GM19452 (cell line): ENCODE results near the gene CACNA1H.
"Not testable (repeated sequence)": the region's sequence is repeated elsewhere in the genome, so short reads cannot be mapped to it uniquely, and the experiment has no call there.

Experiments used
- ATAC-seq: cut with Tn5 transposase; IDR thresholded peaks from one replicate; pipeline ENCODE4 v1.9.1; 2021; ENCODE audit not compliant: unreplicated experiment

Gene CACNA1H

GRCh38 chr16:1243363-1243762, 90.5 kb downstream of the CACNA1H start:
- not testable (repeated sequence) for ATAC-seq

GRCh38 chr16:1243907-1244850, 91.3 kb downstream of the CACNA1H start:
- ATAC-seq = not testable (repeated sequence)

- no peak for ATAC-seq
Observed at GRCh38 chr16:1244881-1245280, 92.0 kb downstream of the CACNA1H start.

- no peak for ATAC-seq
Observed at GRCh38 chr16:1245452-1246020, 92.6 kb downstream of the CACNA1H start.

- ATAC-seq = not testable (repeated sequence)
Observed at GRCh38 chr16:1247903-1248537, 95.1 kb downstream of the CACNA1H start.

- not testable (repeated sequence) for ATAC-seq
Observed at GRCh38 chr16:1249031-1249755, 96.3 kb downstream of the CACNA1H start.

GRCh38 chr16:1253701-1254364, 100.9 kb downstream of the CACNA1H start:
- ATAC-seq = not testable (repeated sequence)

- not testable (repeated sequence) for ATAC-seq
Observed at GRCh38 chr16:1254821-1255220, 101.9 kb downstream of the CACNA1H start.

- ATAC-seq = not testable (repeated sequence)
Observed at GRCh38 chr16:1255276-1256122, 102.6 kb downstream of the CACNA1H start, which contains the start of gene TPSD1. Gene TPSD1 (plus strand): TSS chr16:1256069. CDS start chr16:1256281, 212 bp downstream.

GRCh38 chr16:1256296-1256873, 103.5 kb downstream of the CACNA1H start:
- not testable (repeated sequence) for ATAC-seq

GRCh38 chr16:1256874-1257322, 104.0 kb downstream of the CACNA1H start:
- no peak for ATAC-seq

- no peak for ATAC-seq
Observed at GRCh38 chr16:1257561-1258224, 104.8 kb downstream of the CACNA1H start.

- ATAC-seq = no peak
Observed at GRCh38 chr16:1258225-1258600, 105.3 kb downstream of the CACNA1H start.

- ATAC-seq = no peak
Observed at GRCh38 chr16:1258906-1259759, 106.2 kb downstream of the CACNA1H start.

- no peak for ATAC-seq
Observed at GRCh38 chr16:1259760-1260068, 106.8 kb downstream of the CACNA1H start.

- ATAC-seq = no peak
Observed at GRCh38 chr16:1260101-1260680, 107.3 kb downstream of the CACNA1H start.

- no peak for ATAC-seq
Observed at GRCh38 chr16:1261131-1261892, 108.4 kb downstream of the CACNA1H start.
